Effector memory CD4-positive, alpha-beta T cell (primary cell): Measurements from ENCODE around the gene HCFC2.

Experiments
- DNase-seq, 3 donors: peaks; one replicate each; pipeline ENCODE4 v3.0.0-alpha.2; 2020
- H3K27ac ChIP-seq: 2 replicates; pipeline ENCODE4 v1.7.0; 2013; ENCODE audit warnings: mild to moderate bottlenecking, low read length, moderate library complexity; ENCODE audit not compliant: insufficient read depth, poor library complexity, severe bottlenecking
- H3K27me3 ChIP-seq: replicated peaks from 2 replicates; pipeline ENCODE4 v1.7.0; 2013; ENCODE audit warnings: mild to moderate bottlenecking, low read length; ENCODE audit not compliant: insufficient read depth, control insufficient read depth, poor library complexity, severe bottlenecking
- H3K36me3 ChIP-seq: 2 replicates; pipeline ENCODE4 v1.7.0; 2013; ENCODE audit warnings: mild to moderate bottlenecking, low read length, moderate library complexity; ENCODE audit not compliant: control insufficient read depth, insufficient read depth
- H3K4me1 ChIP-seq: 2 replicates; pipeline ENCODE4 v1.7.0; 2013; ENCODE audit warnings: low read length, mild to moderate bottlenecking; ENCODE audit not compliant: control insufficient read depth, insufficient read depth, poor library complexity, severe bottlenecking
- H3K4me3 ChIP-seq: 2 replicates; pipeline ENCODE4 v1.7.0; 2013; ENCODE audit warnings: low read length, low read depth, mild to moderate bottlenecking; ENCODE audit not compliant: insufficient read depth, poor library complexity, severe bottlenecking
- H3K9me3 ChIP-seq: 2 replicates; pipeline ENCODE4 v1.7.0; 2013; ENCODE audit warnings: mild to moderate bottlenecking, low read length, moderate library complexity; ENCODE audit not compliant: control insufficient read depth

HCFC2 gene

DNA sequence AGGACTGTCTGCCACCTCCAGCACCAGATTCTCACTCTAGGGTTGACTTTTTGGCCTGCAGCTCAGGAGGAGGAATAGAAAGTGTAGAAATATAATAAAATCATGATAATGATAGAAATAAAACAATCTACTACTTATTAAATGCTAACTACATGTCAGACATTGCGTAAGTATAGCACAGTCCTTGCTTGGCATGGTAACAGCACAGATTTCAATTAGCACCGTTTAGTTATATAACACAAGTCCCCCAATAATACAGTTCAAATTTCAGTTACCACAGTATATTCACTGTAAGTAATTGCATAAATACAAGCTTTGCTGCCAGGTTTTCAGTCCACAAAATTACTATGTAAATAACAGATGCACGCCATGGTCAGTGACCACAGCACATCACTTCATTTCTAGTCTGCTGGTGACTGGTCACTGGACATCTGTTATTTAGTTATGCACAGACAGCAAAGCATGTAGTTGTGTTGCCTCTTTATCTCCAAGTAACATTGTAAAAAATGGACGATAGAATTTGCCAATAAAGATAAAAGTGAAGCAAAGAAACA is 7.8 kb upstream of the HCFC2 start:
- Histone ChIP-seq H3K27me3 (peaks cover 4% of the 10 kb centered on the region), H3K27ac (no peak overlapping the region), H3K9me3 (no peaks in the 10 kb centered on the region), H3K4me1 (no peaks in the 10 kb centered on the region), H3K36me3 (no peaks in the 10 kb centered on the region), H3K4me3 (no peak overlapping the region)
- DNase-seq: no peak

DNA sequence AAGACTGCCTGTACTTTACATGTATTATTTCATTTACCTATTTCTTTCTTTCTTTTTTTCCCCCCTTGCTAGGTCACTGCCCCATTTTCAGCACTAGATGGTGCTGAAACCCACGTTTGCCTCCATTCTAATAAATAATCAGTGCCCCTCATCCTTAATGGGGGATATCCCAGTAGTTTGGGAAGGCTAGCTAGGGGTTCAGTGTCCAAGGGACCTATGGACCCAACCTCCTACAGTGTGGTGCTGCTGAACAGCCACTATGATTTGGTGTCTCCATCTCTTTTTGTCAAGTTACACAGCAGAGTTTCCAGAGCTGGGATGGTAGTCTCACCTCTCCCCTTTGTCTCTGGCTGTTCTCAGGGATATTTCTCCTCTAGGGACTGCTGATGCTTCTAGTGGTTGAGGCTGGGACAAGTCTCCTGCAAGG is 6.5 kb upstream of the HCFC2 start:
- Histone ChIP-seq H3K27ac (no peak overlapping the region), H3K4me1 (no peaks in the 10 kb centered on the region), H3K27me3 (no peaks in the 10 kb centered on the region), H3K36me3 (no peaks in the 10 kb centered on the region), H3K4me3 (no peak overlapping the region), H3K9me3 (no peaks in the 10 kb centered on the region)
- no peak for DNase-seq

DNA sequence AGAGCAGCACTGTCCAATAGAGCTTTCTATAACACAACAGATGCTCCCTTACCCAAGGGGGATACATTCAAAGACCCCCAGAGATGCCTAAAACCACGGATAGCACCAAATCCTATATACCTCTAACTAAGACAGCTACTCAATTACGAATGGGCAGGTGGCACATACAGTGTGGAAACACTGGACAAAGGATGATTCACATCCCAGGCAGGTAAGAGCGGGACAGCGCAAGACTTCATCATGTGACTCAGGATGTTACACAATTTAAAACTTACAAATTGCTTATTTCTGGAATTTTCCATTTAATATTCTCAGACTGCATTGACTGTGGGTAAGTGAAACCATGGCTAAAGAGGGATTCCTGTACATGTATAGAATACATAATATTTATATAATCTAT is 5.5 kb upstream of the HCFC2 start:
- no peak for DNase-seq
- Histone ChIP-seq H3K36me3 (no peaks in the 10 kb centered on the region), H3K27ac (no peak overlapping the region), H3K9me3 (no peaks in the 10 kb centered on the region), H3K4me1 (no peaks in the 10 kb centered on the region), H3K4me3 (no peak overlapping the region), H3K27me3 (no peaks in the 10 kb centered on the region)

DNA sequence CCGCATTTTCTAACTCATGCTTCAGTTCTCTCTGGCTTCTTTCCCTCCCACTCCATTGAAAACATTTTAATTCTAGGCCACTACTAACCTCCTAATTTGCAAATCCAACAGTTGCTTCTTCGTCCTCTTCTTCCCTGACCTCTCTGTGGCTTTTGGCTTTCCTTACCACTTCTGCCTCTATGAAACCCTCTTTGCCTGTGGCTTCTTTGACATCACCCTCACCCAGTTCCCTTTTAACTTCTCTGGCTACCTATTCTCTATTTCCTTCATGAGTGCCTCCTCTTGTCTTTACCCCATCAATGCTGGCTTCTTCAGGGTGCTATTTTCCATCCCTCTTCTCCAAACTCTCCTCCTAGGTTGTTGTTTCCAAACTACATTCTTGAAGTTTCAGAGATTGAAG is 4.4 kb upstream of the HCFC2 start:
- no peak for DNase-seq
- H3K27ac ChIP-seq: no peak overlapping the region
- H3K4me3 ChIP-seq: no peak overlapping the region
- no peaks in the 10 kb centered on the region for H3K36me3 ChIP-seq
- no peaks in the 10 kb centered on the region for H3K4me1 ChIP-seq
- H3K9me3 ChIP-seq: no peaks in the 10 kb centered on the region
- H3K27me3 ChIP-seq: no peaks in the 10 kb centered on the region

DNA sequence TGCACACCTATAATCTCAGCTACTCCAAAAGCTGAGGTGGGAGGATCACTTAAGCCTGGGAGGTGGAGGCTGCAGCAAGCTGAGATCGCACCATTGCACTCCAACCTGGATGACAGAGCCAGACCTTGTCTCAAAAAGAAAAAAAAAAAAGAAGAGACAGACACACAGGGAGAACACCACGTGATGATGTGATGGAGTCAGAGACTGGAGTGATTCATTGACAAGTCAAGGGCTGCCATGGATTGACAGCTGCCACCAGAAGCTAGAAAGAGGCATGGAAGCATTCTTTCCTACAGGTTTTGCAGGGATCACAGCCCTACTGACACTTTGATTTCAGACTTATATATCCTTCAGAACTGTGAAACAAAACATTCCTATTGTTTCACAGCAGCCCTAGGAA is 3.5 kb upstream of the HCFC2 start:
- Histone ChIP-seq H3K4me3 (no peak overlapping the region), H3K27ac (no peak overlapping the region), H3K4me1 (peaks cover 3% of the 10 kb centered on the region), H3K9me3 (no peaks in the 10 kb centered on the region), H3K27me3 (no peaks in the 10 kb centered on the region), H3K36me3 (no peaks in the 10 kb centered on the region)
- no peak for DNase-seq

DNA sequence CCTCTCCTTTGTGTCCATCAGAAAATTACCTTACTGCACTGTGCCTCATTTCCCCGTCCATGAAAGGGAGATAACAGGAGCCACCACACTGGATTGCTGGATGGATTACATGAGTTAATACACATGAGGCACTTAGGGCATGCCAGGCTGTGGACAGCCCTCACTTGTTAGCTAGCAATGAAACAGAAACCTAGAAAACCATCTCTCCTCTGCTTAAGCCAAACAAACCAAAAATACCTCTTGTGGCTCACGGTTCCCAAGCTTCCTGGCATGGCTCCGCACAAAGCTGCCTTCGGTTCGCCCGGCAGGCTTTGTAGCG is 660 bp upstream of the HCFC2 start:
- Histone ChIP-seq H3K27me3 (no peaks in the 10 kb centered on the region), H3K27ac (peak overlapping the region; percentile 80), H3K9me3 (no peaks in the 10 kb centered on the region), H3K36me3 (no peaks in the 10 kb centered on the region), H3K4me3 (peak overlapping the region; percentile 96), H3K4me1 (peaks cover 3% of the 10 kb centered on the region)
- no peak for DNase-seq

DNA sequence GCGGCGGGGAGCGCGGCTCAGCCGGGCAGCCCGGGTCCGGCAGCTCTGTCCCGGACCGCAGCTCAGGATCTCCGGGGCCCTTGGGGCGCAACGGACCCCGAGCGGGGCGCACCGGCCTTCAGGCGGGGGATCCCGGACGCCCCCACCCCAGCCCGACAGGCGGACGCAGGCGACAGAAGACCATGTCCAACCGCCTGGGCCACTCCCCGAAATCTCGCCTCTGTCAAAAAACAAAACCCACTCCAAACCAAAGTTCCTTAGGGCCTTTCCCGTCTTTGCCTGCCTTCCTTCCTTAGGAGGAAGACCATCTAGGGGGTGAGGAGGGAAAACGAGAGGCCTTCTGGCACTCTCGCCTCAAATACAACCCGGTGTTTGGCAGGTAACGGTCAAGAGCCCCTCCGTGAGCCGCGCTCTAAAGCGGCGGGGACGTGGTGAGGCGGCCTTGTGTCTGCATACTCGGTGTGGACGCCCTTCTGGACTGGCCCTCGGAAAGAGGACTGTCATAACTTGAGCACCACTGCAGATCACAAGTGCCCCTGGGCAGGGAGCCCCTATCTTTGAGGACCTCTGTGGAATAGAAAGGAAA is 604 bp downstream of the HCFC2 start:
- H3K4me3 ChIP-seq: peak overlapping the region; percentile 96
- no peaks in the 10 kb centered on the region for H3K27me3 ChIP-seq
- H3K4me1 ChIP-seq: peaks cover 3% of the 10 kb centered on the region
- H3K36me3 ChIP-seq: no peaks in the 10 kb centered on the region
- peak overlapping the region; percentile 80 for H3K27ac ChIP-seq
- no peaks in the 10 kb centered on the region for H3K9me3 ChIP-seq
- DNase-seq: no peak

DNA sequence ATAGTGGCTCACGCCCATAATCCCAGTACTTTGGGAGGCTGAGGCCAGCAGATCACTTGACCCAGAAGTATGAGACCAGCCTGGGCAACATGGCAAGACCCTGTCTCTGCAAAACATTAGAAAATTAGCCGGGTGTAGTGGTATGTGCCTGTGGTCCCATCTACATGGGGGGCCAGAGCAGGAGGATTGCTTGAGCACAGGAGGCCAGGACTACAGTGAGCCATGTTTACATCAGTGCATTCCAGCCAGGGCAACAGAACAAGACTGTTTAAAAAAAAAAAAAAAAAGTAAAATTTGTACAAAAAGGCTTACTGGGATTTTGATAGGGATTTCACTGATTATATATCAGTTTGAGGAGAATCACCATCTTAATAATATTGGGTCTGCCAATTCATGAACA is 7.8 kb downstream of the HCFC2 start:
- no peaks in the 10 kb centered on the region for H3K27me3 ChIP-seq
- no peaks in the 10 kb centered on the region for H3K4me1 ChIP-seq
- peaks cover 17% of the 10 kb centered on the region for H3K36me3 ChIP-seq
- no peak overlapping the region for H3K4me3 ChIP-seq
- no peak for DNase-seq
- no peaks in the 10 kb centered on the region for H3K9me3 ChIP-seq
- H3K27ac ChIP-seq: no peak overlapping the region

DNA sequence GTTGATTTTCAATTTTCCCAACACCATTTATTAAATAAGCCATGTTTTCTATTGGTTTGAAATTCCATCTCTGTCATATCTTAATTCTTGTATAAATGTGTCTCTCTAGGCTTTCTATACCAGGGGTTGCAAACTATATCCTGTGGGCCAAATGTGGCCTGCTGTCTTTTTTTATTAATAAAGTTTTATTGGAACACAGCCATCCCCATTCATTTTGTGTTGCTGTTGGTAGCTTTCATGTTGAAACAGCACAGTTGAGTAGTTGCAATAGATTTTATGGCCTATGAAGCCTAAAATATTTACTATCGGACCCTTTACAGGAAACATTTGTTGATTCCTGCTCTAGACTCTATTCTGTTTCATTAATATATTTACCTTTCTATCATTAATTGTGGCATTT is 9.4 kb downstream of the HCFC2 start:
- Histone ChIP-seq H3K27ac (no peak overlapping the region), H3K27me3 (no peaks in the 10 kb centered on the region), H3K4me3 (no peak overlapping the region), H3K36me3 (peaks cover 17% of the 10 kb centered on the region), H3K4me1 (no peaks in the 10 kb centered on the region), H3K9me3 (no peaks in the 10 kb centered on the region)
- DNase-seq: no peak

DNA sequence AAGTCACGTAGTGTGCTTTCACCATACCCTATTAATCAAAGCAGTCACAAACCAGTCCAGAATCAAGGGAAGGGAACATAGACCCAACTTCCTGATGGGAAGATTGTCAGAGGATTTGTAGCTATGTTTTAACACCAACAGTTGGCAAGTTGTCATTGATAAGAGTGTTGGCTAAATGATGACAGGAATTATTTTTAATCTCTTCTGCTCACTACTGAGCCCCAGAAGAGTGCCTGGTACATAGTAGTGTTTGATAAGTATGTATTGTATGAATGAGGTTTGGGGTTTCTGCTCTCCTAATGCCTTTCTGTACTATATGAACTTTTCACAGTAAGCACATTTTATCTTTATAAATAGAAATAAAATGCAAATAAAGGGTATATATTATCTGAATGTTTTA is 14.7 kb downstream of the HCFC2 start:
- Histone ChIP-seq H3K27me3 (no peaks in the 10 kb centered on the region), H3K9me3 (no peaks in the 10 kb centered on the region), H3K4me1 (no peaks in the 10 kb centered on the region), H3K36me3 (peaks cover 16% of the 10 kb centered on the region), H3K27ac (no peak overlapping the region), H3K4me3 (no peak overlapping the region)
- DNase-seq: no peak
